Measurements from ENCODE around the gene WNT10A. TPM values are rescaled to one million over a fixed set of nuclear protein-coding genes. Genes with fewer than 3 reads are reported as not detected.

The WNT10A gene
- polyA plus RNA-seq, 2 of the 4 experiments (the other 2 are of a cell fraction): not detected

GRCh38 chr2:218850796-218851195 lies 29.9 kb upstream of the WNT10A start:
- CTCF ChIA-PET: interaction anchor here (1.9 to 6.2 kb wide), 5 partner anchors 26 to 191 kb away, joined by 8 to 57 read pairs (median 13); partner anchors contain the start of genes BCS1L, TTLL4 and ZNF142
- DNase-seq (ENCODE audit: low read depth in 1 of 2, low spot score in 1 of 2) (no peak), FAIRE-seq (no peak), ATAC-seq (no peak)
- Histone ChIP-seq H3K4me3 (no peak overlapping the region), H3K4me2 (no peak overlapping the region), H3K4me1 (peaks cover 11% of the 10 kb centered on the region), H3K9me3 (no peaks in the 10 kb centered on the region), H3K27ac (no peak overlapping the region)
- POLR2A ChIA-PET: no interaction called here
- TF ChIP-seq NPAS2 (CRISPR knock-in tag; IDR thresholded peaks at IDR 0.05; ENCODE audit: borderline replicate concordance) (no peak), RARB (CRISPR knock-in tag; IDR thresholded peaks at IDR 0.05) (no peak), MAFK (IDR thresholded peaks at IDR 0.05; ENCODE audit: partially characterized antibody) (no peak), KDM1A (IDR thresholded peaks at IDR 0.05; ENCODE audit: low read depth) (no peak), BCL3 (IDR thresholded peaks at IDR 0.05) (no peak), RFX5 (IDR thresholded peaks at IDR 0.05) (no peak), ZSCAN20 (CRISPR knock-in tag; IDR thresholded peaks at IDR 0.05) (no peak), CEBPB (IDR thresholded peaks at IDR 0.05) (no peak)
- WGBS (ENCODE audit: missing lambda C conversion rate): 62% methylated on average over 2 of the region's 2 CpGs

- no peak for ATAC-seq
- ChIA-PET CTCF (interaction anchor here (1.2 to 6.2 kb wide), 9 partner anchors 13 to 194 kb away, joined by 3 to 57 read pairs (median 8); partner anchors contain the start of genes BCS1L, TTLL4 and ZNF142), POLR2A (no interaction called here)
- no peak overlapping the region for H3K27ac ChIP-seq
- no peak for FAIRE-seq
- H3K4me2 ChIP-seq: no peak overlapping the region
- H3K4me1 ChIP-seq: peaks cover 11% of the 10 kb centered on the region
- no peaks in the 10 kb centered on the region for H3K9me3 ChIP-seq
- 64% methylated on average over 2 of the region's 3 CpGs for WGBS (ENCODE audit: missing lambda C conversion rate)
- H3K4me3 ChIP-seq: no peak overlapping the region
- no peak for TF ChIP-seq ATOH8 (CRISPR knock-in tag; IDR thresholded peaks at IDR 0.05; ENCODE audit: low read depth)
- TF ChIP-seq FOXS1 (CRISPR knock-in tag; IDR thresholded peaks at IDR 0.05): no peak
- TF ChIP-seq HES2 (IDR thresholded peaks at IDR 0.05): no peak
- no peak for TF ChIP-seq KDM5A (IDR thresholded peaks at IDR 0.05)
- no peak for TF ChIP-seq MAFK (IDR thresholded peaks at IDR 0.05; ENCODE audit: partially characterized antibody)
- no peak for TF ChIP-seq MYC (IDR thresholded peaks at IDR 0.05; ENCODE audit: borderline replicate concordance, low read length)
- no peak for DNase-seq (ENCODE audit: low read depth in 1 of 2, low spot score in 1 of 2)
Observed at GRCh38 chr2:218851286-218851685, 29.4 kb upstream of the WNT10A start.

- 49% methylated on average over 16 of the region's 16 CpGs for WGBS (ENCODE audit: missing lambda C conversion rate)
- Histone ChIP-seq H3K4me3 (no peak overlapping the region), H3K4me2 (peak overlapping the region; percentile 18; the same call in 1 of the 3 replicates), H3K9me3 (no peaks in the 10 kb centered on the region), H3K27ac (0 out of 6 replicates have a peak overlapping the region, but pooled peaks of 1 of the 2 experiments have one; percentile 12), H3K4me1 (peaks cover 25% of the 10 kb centered on the region)
- ATAC-seq (peak; percentile 36 to 73; a peak in 4 of 6 replicates), DNase-seq (ENCODE audit: low read depth in 1 of 2, low spot score in 1 of 2) (peak in 1 of 2 experiments; percentile 75), FAIRE-seq (no peak)
- POLR2A ChIA-PET: no interaction called here
- CTCF ChIA-PET: interaction anchor here (0.6 to 6.2 kb wide), 22 partner anchors 11 to 288 kb away, joined by 3 to 57 read pairs (median 5); partner anchors contain the start of gene TTLL4
- TF ChIP-seq CBX2 (IDR thresholded peaks at IDR 0.05; ENCODE audit: borderline replicate concordance, low read depth) (no peak), EP300 (IDR thresholded peaks at IDR 0.05) (no peak), USF2 (IDR thresholded peaks at IDR 0.05) (no peak), KDM5A (IDR thresholded peaks at IDR 0.05) (no peak), HDAC2 (IDR thresholded peaks at IDR 0.05) (no peak), NPAS2 (CRISPR knock-in tag; IDR thresholded peaks at IDR 0.05; ENCODE audit: borderline replicate concordance) (no peak), ESRRA (IDR thresholded peaks at IDR 0.05; ENCODE audit: borderline replicate concordance, low read length) (no peak), HOXA7 (CRISPR knock-in tag; IDR thresholded peaks at IDR 0.05) (no peak), EHMT2 (IDR thresholded peaks at IDR 0.05; ENCODE audit: low read depth) (no peak), ZNF302 (CRISPR knock-in tag; IDR thresholded peaks at IDR 0.05) (no peak), CHD4 (IDR thresholded peaks at IDR 0.05; ENCODE audit: borderline replicate concordance) (no peak), HES2 (IDR thresholded peaks at IDR 0.05) (no peak), CTCF (IDR thresholded peaks at IDR 0.05) (peak; percentile 83), MAFK (IDR thresholded peaks at IDR 0.05; ENCODE audit: partially characterized antibody) (no peak)
Observed at GRCh38 chr2:218852911-218853667, 27.6 kb upstream of the WNT10A start.
